Urinary bladder (tissue), 4 donors: Measurements from ENCODE around the gene RNF214. TPM values are rescaled to one million over a fixed set of nuclear protein-coding genes. Genes with fewer than 3 reads are reported as not detected.
A peak's percentile ranks its signal among the peaks of the same experiment; 100 is the strongest.

Experiments
- DNase-seq: peaks from one replicate; pipeline ENCODE4 v3.0.0-alpha.2; 2015; ENCODE audit errors: extremely low spot score
- H3K27ac ChIP-seq: one replicate; pipeline ENCODE4 v1.5.1; 2013; ENCODE audit warnings: low read depth, mild to moderate bottlenecking, moderate library complexity
- H3K36me3 ChIP-seq: one replicate; pipeline ENCODE4 v1.6.1; 2013; ENCODE audit warnings: mild to moderate bottlenecking, moderate library complexity; ENCODE audit not compliant: insufficient read depth
- H3K4me1 ChIP-seq: one replicate; pipeline ENCODE4 v1.6.1; 2013; ENCODE audit warnings: mild to moderate bottlenecking, moderate library complexity; ENCODE audit not compliant: insufficient read depth
- H3K4me3 ChIP-seq: one replicate; pipeline ENCODE4 v1.5.1; 2013; ENCODE audit warnings: low read depth, low read length
- WGBS: extraction: QIAGEN DNeasy Blood & Tissue Kit; methylation state at CpG from one replicate; pipeline ENCODE4 v1.1.7; 2013; 5-methylcytosine and 5-hydroxymethylcytosine counted together
- polyA plus RNA-seq: library from polyadenylated mRNA; stranded (reverse); fragments of 200-250 nt; gene quantifications from one replicate; pipeline ENCODE4 v1.2.3, GENCODE V29; 2013
- total RNA-seq: library from RNA; depleted of rRNA; stranded (reverse); fragments of >200 nt; gene quantifications from one replicate; pipeline ENCODE4 v1.2.3, GENCODE V29; 2014
- donor health status: healthy with polysubstance abuse.
- donor health status: healthy.

Gene RNF214
- total and polyA plus RNA-seq, 2 donors: 14.5 to 15.2 TPM

GRCh38 chr11:117225553-117226170, 6.8 kb upstream of the RNF214 start:
- no peak overlapping the region for H3K4me3 ChIP-seq
- no peaks in the 10 kb centered on the region for H3K36me3 ChIP-seq
- H3K27ac ChIP-seq: no peak overlapping the region
- no peak for DNase-seq
- H3K4me1 ChIP-seq: no peaks in the 10 kb centered on the region
- 93% methylated on average over 9 of the region's 9 CpGs for WGBS

GRCh38 chr11:117226388-117227385, 5.8 kb upstream of the RNF214 start:
- peak; percentile 41 for DNase-seq
- WGBS: 65% methylated on average over 19 of the region's 19 CpGs
- Histone ChIP-seq H3K4me3 (no peak overlapping the region), H3K36me3 (no peaks in the 10 kb centered on the region), H3K4me1 (no peaks in the 10 kb centered on the region), H3K27ac (no peak overlapping the region)

- DNase-seq: no peak
- WGBS: 92% methylated on average over 11 of the region's 11 CpGs
- H3K27ac ChIP-seq: no peak overlapping the region
- H3K4me3 ChIP-seq: no peak overlapping the region
- H3K4me1 ChIP-seq: no peaks in the 10 kb centered on the region
- H3K36me3 ChIP-seq: no peaks in the 10 kb centered on the region
These were observed 4.4 kb upstream of the RNF214 start for GRCh38 chr11:117228091-117228490.

- Histone ChIP-seq H3K4me3 (no peak overlapping the region), H3K27ac (no peak overlapping the region), H3K36me3 (no peaks in the 10 kb centered on the region), H3K4me1 (no peaks in the 10 kb centered on the region)
- no peak for DNase-seq
- 95% methylated on average over 12 of the region's 12 CpGs for WGBS
These were observed 3.1 kb upstream of the RNF214 start for GRCh38 chr11:117229411-117229810.

- 82% methylated on average over 5 of the region's 5 CpGs for WGBS
- DNase-seq: no peak
- H3K4me3 ChIP-seq: no peak overlapping the region
- H3K4me1 ChIP-seq: no peaks in the 10 kb centered on the region
- no peak overlapping the region for H3K27ac ChIP-seq
- no peaks in the 10 kb centered on the region for H3K36me3 ChIP-seq
These were observed 2.6 kb upstream of the RNF214 start for GRCh38 chr11:117229931-117230285.

GRCh38 chr11:117230286-117230961, 2.0 kb upstream of the RNF214 start:
- no peaks in the 10 kb centered on the region for H3K36me3 ChIP-seq
- H3K4me1 ChIP-seq: no peaks in the 10 kb centered on the region
- WGBS: 76% methylated on average over 12 of the region's 12 CpGs
- no peak for DNase-seq
- no peak overlapping the region for H3K27ac ChIP-seq
- H3K4me3 ChIP-seq: no peak overlapping the region

GRCh38 chr11:117230999-117231841, 1.3 kb upstream of the RNF214 start:
- Histone ChIP-seq H3K27ac (peak overlapping the region; percentile 94), H3K36me3 (no peaks in the 10 kb centered on the region), H3K4me3 (peak overlapping the region; percentile 93), H3K4me1 (no peaks in the 10 kb centered on the region)
- DNase-seq: no peak
- 9% methylated on average over 14 of the region's 14 CpGs for WGBS

GRCh38 chr11:117231842-117232091, 704 bp upstream of the RNF214 start, which contains the start of gene PCSK7:
Gene PCSK7 (minus strand): TSS chr11:117232073. CDS start chr11:117229844, 2,229 bp downstream.
- Histone ChIP-seq H3K27ac (peak within 1 kb of the TSS; percentile 94), H3K4me3 (peak within 1 kb of the TSS; percentile 93), H3K4me1 (no peaks in the 10 kb centered on the region), H3K36me3 (no peaks in the 10 kb centered on the region)
- no peak for DNase-seq
- WGBS: under 1% methylated on average over 13 of the region's 13 CpGs

GRCh38 chr11:117232911-117233409, 489 bp downstream of the RNF214 start:
- DNase-seq: no peak
- WGBS: 2% methylated on average over 27 of the region's 27 CpGs
- no peaks in the 10 kb centered on the region for H3K36me3 ChIP-seq
- H3K27ac ChIP-seq: no peak overlapping the region
- H3K4me1 ChIP-seq: no peaks in the 10 kb centered on the region
- peak overlapping the region; percentile 93 for H3K4me3 ChIP-seq

GRCh38 chr11:117238221-117238620, 5.8 kb downstream of the RNF214 start:
- 93% methylated on average over 5 of the region's 5 CpGs for WGBS

GRCh38 chr11:117239295-117239694, 6.8 kb downstream of the RNF214 start:
- H3K4me1 ChIP-seq: no peaks in the 10 kb centered on the region
- no peak for DNase-seq
- 81% methylated on average over 6 of the region's 6 CpGs for WGBS
- no peak overlapping the region for H3K27ac ChIP-seq
- peaks cover 3% of the 10 kb centered on the region for H3K36me3 ChIP-seq
- H3K4me3 ChIP-seq: no peak overlapping the region

More at GRCh38 chr11:117238221-117238620, 5.8 kb downstream of the RNF214 start:
- Histone ChIP-seq H3K27ac (no peak overlapping the region), H3K4me1 (no peaks in the 10 kb centered on the region), H3K4me3 (no peak overlapping the region), H3K36me3 (peaks cover 3% of the 10 kb centered on the region)
- no peak for DNase-seq

GRCh38 chr11:117248341-117248740, 15.9 kb downstream of the RNF214 start:
- WGBS: 91% methylated on average over 4 of the region's 4 CpGs
- Histone ChIP-seq H3K4me3 (no peak overlapping the region), H3K4me1 (no peaks in the 10 kb centered on the region), H3K36me3 (no peaks in the 10 kb centered on the region), H3K27ac (no peak overlapping the region)
- DNase-seq: no peak

GRCh38 chr11:117249571-117249970, 17.1 kb downstream of the RNF214 start:
- Histone ChIP-seq H3K36me3 (no peaks in the 10 kb centered on the region), H3K4me1 (no peaks in the 10 kb centered on the region), H3K4me3 (no peak overlapping the region), H3K27ac (no peak overlapping the region)
- DNase-seq: no peak
- WGBS: 86% methylated on average over 4 of the region's 4 CpGs
